ENCODE results near the gene SFXN5. TPM values are rescaled to one million over a fixed set of nuclear protein-coding genes. Genes with fewer than 3 reads are reported as not detected.

The SFXN5 gene
- total RNA-seq, 1 donor from 2014 or later, result 14.9 TPM

GRCh38 chr2:73035899-73036711, 35.4 kb downstream of the SFXN5 start:
- no peak overlapping the region for H3K4me3 ChIP-seq (ENCODE audit: insufficient read depth, low read depth, low read length)
- peaks cover 29% of the 10 kb centered on the region for H4K20me1 ChIP-seq (ENCODE audit: insufficient read depth, low read length)
- H3K27ac ChIP-seq (ENCODE audit: low read depth, low read length), result no peak overlapping the region
- no peaks in the 10 kb centered on the region for H3K79me2 ChIP-seq (ENCODE audit: insufficient read depth, low read length)
- H2AFZ ChIP-seq (ENCODE audit: low read depth, low read length), result no peak overlapping the region
- Mint-ChIP-seq H3K27ac (ENCODE audit: unreplicated experiment) (no peak overlapping the region), H3K27me3 (ENCODE audit: low read depth, unreplicated experiment) (peaks cover 3% of the 10 kb centered on the region), H3K4me3 (ENCODE audit: unreplicated experiment) (no peak overlapping the region), H3K4me1 (ENCODE audit: low read depth, unreplicated experiment) (peaks cover 2% of the 10 kb centered on the region), H3K36me3 (ENCODE audit: low read depth, unreplicated experiment) (peaks cover 21% of the 10 kb centered on the region), H3K9me3 (ENCODE audit: unreplicated experiment) (peaks cover 2% of the 10 kb centered on the region)
- TF ChIP-seq CTCF (IDR thresholded peaks at IDR 0.05; ENCODE audit: insufficient read depth, low read depth, low read length), result peak; percentile 12
- TF ChIP-seq EZH2 (IDR thresholded peaks at IDR 0.05; ENCODE audit: insufficient read depth, low read length), result no peak
- H3K27me3 ChIP-seq (ENCODE audit: insufficient read depth, low read length), result no peaks in the 10 kb centered on the region
- DNase-seq (ENCODE audit: low read depth) (no peak), FAIRE-seq (no peak)
- H3K36me3 ChIP-seq (ENCODE audit: insufficient read depth, low read length), result peaks cover 4% of the 10 kb centered on the region
- H3K9ac ChIP-seq (ENCODE audit: low read length), result no peak overlapping the region
- H3K9me3 ChIP-seq (ENCODE audit: insufficient read depth, low read depth, low read length), result no peaks in the 10 kb centered on the region
- no peak overlapping the region for H3K4me2 ChIP-seq (ENCODE audit: low read length)
- no peaks in the 10 kb centered on the region for H3K4me1 ChIP-seq (ENCODE audit: insufficient read depth, low read length)

GRCh38 chr2:73034661-73035375, 36.7 kb downstream of the SFXN5 start:
- FAIRE-seq, result no peak
- Histone ChIP-seq H3K9ac (ENCODE audit: low read length) (no peak overlapping the region), H3K4me2 (ENCODE audit: low read length) (no peak overlapping the region), H2AFZ (ENCODE audit: low read depth, low read length) (no peak overlapping the region), H3K79me2 (ENCODE audit: insufficient read depth, low read length) (no peaks in the 10 kb centered on the region), H3K4me3 (ENCODE audit: insufficient read depth, low read depth, low read length) (no peak overlapping the region), H3K4me1 (ENCODE audit: insufficient read depth, low read length) (no peaks in the 10 kb centered on the region), H3K27me3 (ENCODE audit: insufficient read depth, low read length) (no peaks in the 10 kb centered on the region), H3K27ac (ENCODE audit: low read depth, low read length) (no peak overlapping the region), H3K9me3 (ENCODE audit: insufficient read depth, low read depth, low read length) (no peaks in the 10 kb centered on the region), H4K20me1 (ENCODE audit: insufficient read depth, low read length) (peaks cover 32% of the 10 kb centered on the region), H3K36me3 (ENCODE audit: insufficient read depth, low read length) (peaks cover 4% of the 10 kb centered on the region)
- peaks cover 21% of the 10 kb centered on the region for H3K36me3 Mint-ChIP-seq (ENCODE audit: low read depth, unreplicated experiment)
- H3K27ac Mint-ChIP-seq (ENCODE audit: unreplicated experiment), result no peak overlapping the region
- TF ChIP-seq CTCF (IDR thresholded peaks at IDR 0.05; ENCODE audit: insufficient read depth, low read depth, low read length) (no peak), EZH2 (IDR thresholded peaks at IDR 0.05; ENCODE audit: insufficient read depth, low read length) (no peak)
- peaks cover 2% of the 10 kb centered on the region for H3K9me3 Mint-ChIP-seq (ENCODE audit: unreplicated experiment)
- peaks cover 2% of the 10 kb centered on the region for H3K4me1 Mint-ChIP-seq (ENCODE audit: low read depth, unreplicated experiment)
- H3K27me3 Mint-ChIP-seq (ENCODE audit: low read depth, unreplicated experiment), result peaks cover 3% of the 10 kb centered on the region
- H3K4me3 Mint-ChIP-seq (ENCODE audit: unreplicated experiment), result no peak overlapping the region
- DNase-seq (ENCODE audit: low read depth), result no peak
